Parathyroid adenoma (tissue), 2 donors: ENCODE measurements around the gene WNT5B.
A peak's percentile ranks its signal among the peaks of the same experiment; 100 is the strongest.

Experiments used
- H2AFZ ChIP-seq: fragments of 300-600 bp; sonication (generic); one replicate; pipeline ENCODE4 v1.7.0; 2017; ENCODE audit warnings: antibody characterized with exemption, mild to moderate bottlenecking
- H3K27ac ChIP-seq: fragments of 300-600 bp; sonication (generic); one replicate; pipeline ENCODE4 v1.7.0; 2017
- H3K27me3 ChIP-seq: fragments of 300-600 bp; sonication (generic); one replicate; pipeline ENCODE4 v1.7.0; 2017; ENCODE audit warnings: low read length; ENCODE audit not compliant: control insufficient read depth, insufficient read depth
- H3K36me3 ChIP-seq: fragments of 300-600 bp; sonication (generic); one replicate; pipeline ENCODE4 v1.7.0; 2017; ENCODE audit warnings: low read length; ENCODE audit not compliant: control insufficient read depth, insufficient read depth
- H3K4me1 ChIP-seq: fragments of 300-600 bp; sonication (generic); one replicate; pipeline ENCODE4 v1.7.0; 2017; ENCODE audit warnings: control low read depth
- H3K4me2 ChIP-seq: fragments of 300-600 bp; sonication (generic); one replicate; pipeline ENCODE4 v1.7.0; 2017; ENCODE audit warnings: low read length
- H3K4me3 ChIP-seq: fragments of 300-600 bp; sonication (generic); one replicate; pipeline ENCODE4 v1.7.0; 2017; ENCODE audit warnings: low read depth, low read length
- H3K79me2 ChIP-seq: fragments of 300-600 bp; sonication (generic); one replicate; pipeline ENCODE4 v1.7.0; 2017; ENCODE audit warnings: control low read depth
- H3K9ac ChIP-seq: fragments of 300-600 bp; sonication (generic); one replicate; pipeline ENCODE4 v1.7.0; 2017; ENCODE audit warnings: mild to moderate bottlenecking
- H3K9me3 ChIP-seq: fragments of 300-600 bp; sonication (generic); one replicate; pipeline ENCODE4 v1.7.0; 2017; ENCODE audit warnings: low read length; ENCODE audit not compliant: control insufficient read depth
- TF ChIP-seq, protein P1 (sequence below): fragments of 300-600 bp; sonication (generic); IDR thresholded peaks from one replicate; pipeline ENCODE4 v1.7.0; 2017; ENCODE audit warnings: antibody characterized with exemption, mild to moderate bottlenecking
- donor health status: primary hyperparathyroidism.

Gene WNT5B

GRCh38 chr12:1688086-1688710 lies 59.2 kb downstream of the WNT5B start:
- H3K9me3 ChIP-seq: no peaks in the 10 kb centered on the region
- peaks cover 9% of the 10 kb centered on the region for H3K79me2 ChIP-seq
- no peak overlapping the region for H3K4me3 ChIP-seq
- H3K4me2 ChIP-seq: no peak overlapping the region
- no peaks in the 10 kb centered on the region for H3K36me3 ChIP-seq
- TF ChIP-seq, protein P1, sequence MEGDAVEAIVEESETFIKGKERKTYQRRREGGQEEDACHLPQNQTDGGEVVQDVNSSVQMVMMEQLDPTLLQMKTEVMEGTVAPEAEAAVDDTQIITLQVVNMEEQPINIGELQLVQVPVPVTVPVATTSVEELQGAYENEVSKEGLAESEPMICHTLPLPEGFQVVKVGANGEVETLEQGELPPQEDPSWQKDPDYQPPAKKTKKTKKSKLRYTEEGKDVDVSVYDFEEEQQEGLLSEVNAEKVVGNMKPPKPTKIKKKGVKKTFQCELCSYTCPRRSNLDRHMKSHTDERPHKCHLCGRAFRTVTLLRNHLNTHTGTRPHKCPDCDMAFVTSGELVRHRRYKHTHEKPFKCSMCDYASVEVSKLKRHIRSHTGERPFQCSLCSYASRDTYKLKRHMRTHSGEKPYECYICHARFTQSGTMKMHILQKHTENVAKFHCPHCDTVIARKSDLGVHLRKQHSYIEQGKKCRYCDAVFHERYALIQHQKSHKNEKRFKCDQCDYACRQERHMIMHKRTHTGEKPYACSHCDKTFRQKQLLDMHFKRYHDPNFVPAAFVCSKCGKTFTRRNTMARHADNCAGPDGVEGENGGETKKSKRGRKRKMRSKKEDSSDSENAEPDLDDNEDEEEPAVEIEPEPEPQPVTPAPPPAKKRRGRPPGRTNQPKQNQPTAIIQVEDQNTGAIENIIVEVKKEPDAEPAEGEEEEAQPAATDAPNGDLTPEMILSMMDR: no peak
- H2AFZ ChIP-seq: no peak overlapping the region
- no peak overlapping the region for H3K9ac ChIP-seq
- no peaks in the 10 kb centered on the region for H3K4me1 ChIP-seq
- no peaks in the 10 kb centered on the region for H3K27me3 ChIP-seq
- no peak overlapping the region for H3K27ac ChIP-seq

- no peaks in the 10 kb centered on the region for H3K36me3 ChIP-seq
- TF ChIP-seq, protein P1: no peak
- H3K27me3 ChIP-seq: no peaks in the 10 kb centered on the region
- peak within 1 kb of the TSS; percentile 62 for H3K4me3 ChIP-seq
- peaks cover 15% of the 10 kb centered on the region for H3K79me2 ChIP-seq
- H3K27ac ChIP-seq: peak within 1 kb of the TSS; percentile 85
- no peaks in the 10 kb centered on the region for H3K4me1 ChIP-seq
- H3K9me3 ChIP-seq: no peaks in the 10 kb centered on the region
- H3K4me2 ChIP-seq: peak within 1 kb of the TSS; percentile 98
- H2AFZ ChIP-seq: peak within 1 kb of the TSS; percentile 96
- peak within 1 kb of the TSS; percentile 93 for H3K9ac ChIP-seq
Observed at GRCh38 chr12:1690578-1691122, 61.6 kb downstream of the WNT5B start, which contains the start of gene ADIPOR2. Gene ADIPOR2, plus strand, starts transcription at chr12:1691070. Its CDS starts 63,274 bp downstream, at chr12:1754344.

- peak overlapping the region; percentile 62 for H3K4me3 ChIP-seq
- H2AFZ ChIP-seq: peak overlapping the region; percentile 96
- no peaks in the 10 kb centered on the region for H3K9me3 ChIP-seq
- H3K9ac ChIP-seq: peak overlapping the region; percentile 93
- TF ChIP-seq, protein P1: no peak
- peak overlapping the region; percentile 31 for H3K4me2 ChIP-seq
- peak overlapping the region; percentile 85 for H3K27ac ChIP-seq
- no peaks in the 10 kb centered on the region for H3K27me3 ChIP-seq
- no peaks in the 10 kb centered on the region for H3K4me1 ChIP-seq
- no peaks in the 10 kb centered on the region for H3K36me3 ChIP-seq
- H3K79me2 ChIP-seq: peaks cover 15% of the 10 kb centered on the region
Observed at GRCh38 chr12:1691123-1692007, 62.3 kb downstream of the WNT5B start.

GRCh38 chr12:1692226-1692625 lies 63.2 kb downstream of the WNT5B start:
- no peak overlapping the region for H3K9ac ChIP-seq
- no peak overlapping the region for H3K27ac ChIP-seq
- no peaks in the 10 kb centered on the region for H3K9me3 ChIP-seq
- H3K4me3 ChIP-seq: peak overlapping the region; percentile 62
- H3K4me1 ChIP-seq: peaks cover 3% of the 10 kb centered on the region
- H3K36me3 ChIP-seq: no peaks in the 10 kb centered on the region
- H2AFZ ChIP-seq: no peak overlapping the region
- peaks cover 20% of the 10 kb centered on the region for H3K79me2 ChIP-seq
- peak overlapping the region; percentile 31 for H3K4me2 ChIP-seq
- TF ChIP-seq, protein P1: no peak
- no peaks in the 10 kb centered on the region for H3K27me3 ChIP-seq
